ENCODE results near the gene GTF2H2. TPM values are rescaled to one million over a fixed set of nuclear protein-coding genes. Genes with fewer than 3 reads are reported as not detected.

GTF2H2 gene
- total RNA-seq, 1 experiment from 2014 or later: 8.4 TPM

Other genes with a start within 250 kb of the GTF2H2 start
- 2.1 TPM in 1 of 2 replicates, not detected in the other for gene SERF1A, start 167.0 kb downstream of the GTF2H2 start, total RNA-seq (2014; rRNA removed)
- 42.9 and 55.2 TPM in 2 replicates for gene SMN1, start 142.6 kb downstream of the GTF2H2 start, total RNA-seq (2014; rRNA removed)
- 0.81 and 1.8 TPM in 2 replicates for gene NAIP, start 42.3 kb downstream of the GTF2H2 start, total RNA-seq (2014; rRNA removed)

Measured in PC-3 (cell line).